ENCODE measurements around the gene ARHGAP29.

The ARHGAP29 gene

DNA sequence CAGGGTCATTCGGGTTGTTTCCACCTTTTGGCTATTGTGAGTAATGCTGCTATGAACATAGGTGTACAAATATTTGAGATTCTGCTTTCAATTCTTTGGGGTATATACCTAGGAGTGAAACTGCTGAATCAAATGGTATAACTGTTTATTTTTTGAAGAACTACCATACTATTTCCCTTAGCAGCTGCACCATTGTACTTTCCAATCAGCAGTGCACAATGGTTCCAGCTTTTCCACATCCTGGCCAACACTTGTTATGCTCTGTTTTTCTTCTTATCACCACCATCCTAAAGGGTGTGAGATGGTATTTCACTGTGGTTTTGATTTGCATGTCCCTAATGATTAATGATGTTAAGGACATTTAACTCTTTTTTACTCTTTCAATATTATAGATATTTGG is 112.8 kb downstream of the ARHGAP29 start:
- Histone ChIP-seq H4K20me1 (ENCODE audit: insufficient read depth, low read length) (no peaks in the 10 kb centered on the region), H3K9me3 (ENCODE audit: insufficient read depth, low read length, severe bottlenecking) (no peaks in the 10 kb centered on the region), H3K27ac (ENCODE audit: low read length) (no peak overlapping the region), H3K4me2 (ENCODE audit: insufficient read depth, low read length) (no peak overlapping the region), H3K9ac (ENCODE audit: low read depth, low read length) (no peak overlapping the region), H2AFZ (ENCODE audit: low read depth, low read length) (no peak overlapping the region), H3K79me2 (ENCODE audit: insufficient read depth, low read length) (no peaks in the 10 kb centered on the region), H3K27me3 (ENCODE audit: insufficient read depth, low read length, poor library complexity) (no peaks in the 10 kb centered on the region), H3K4me3 (ENCODE audit: low read depth in 1 of 2, low read length in 2 of 2) (no peak overlapping the region), H3K4me1 (ENCODE audit: insufficient read depth, low read length) (no peaks in the 10 kb centered on the region), H3K36me3 (ENCODE audit: insufficient read depth, low read length) (no peaks in the 10 kb centered on the region)
- no peak for TF ChIP-seq EZH2 (IDR thresholded peaks at IDR 0.05; ENCODE audit: borderline replicate concordance, low read depth, low read length, severe bottlenecking)
- TF ChIP-seq, protein P1, sequence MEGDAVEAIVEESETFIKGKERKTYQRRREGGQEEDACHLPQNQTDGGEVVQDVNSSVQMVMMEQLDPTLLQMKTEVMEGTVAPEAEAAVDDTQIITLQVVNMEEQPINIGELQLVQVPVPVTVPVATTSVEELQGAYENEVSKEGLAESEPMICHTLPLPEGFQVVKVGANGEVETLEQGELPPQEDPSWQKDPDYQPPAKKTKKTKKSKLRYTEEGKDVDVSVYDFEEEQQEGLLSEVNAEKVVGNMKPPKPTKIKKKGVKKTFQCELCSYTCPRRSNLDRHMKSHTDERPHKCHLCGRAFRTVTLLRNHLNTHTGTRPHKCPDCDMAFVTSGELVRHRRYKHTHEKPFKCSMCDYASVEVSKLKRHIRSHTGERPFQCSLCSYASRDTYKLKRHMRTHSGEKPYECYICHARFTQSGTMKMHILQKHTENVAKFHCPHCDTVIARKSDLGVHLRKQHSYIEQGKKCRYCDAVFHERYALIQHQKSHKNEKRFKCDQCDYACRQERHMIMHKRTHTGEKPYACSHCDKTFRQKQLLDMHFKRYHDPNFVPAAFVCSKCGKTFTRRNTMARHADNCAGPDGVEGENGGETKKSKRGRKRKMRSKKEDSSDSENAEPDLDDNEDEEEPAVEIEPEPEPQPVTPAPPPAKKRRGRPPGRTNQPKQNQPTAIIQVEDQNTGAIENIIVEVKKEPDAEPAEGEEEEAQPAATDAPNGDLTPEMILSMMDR (IDR thresholded peaks at IDR 0.05; ENCODE audit: borderline replicate concordance, extremely low read depth, low read length, poor library complexity, severe bottlenecking) = no peak
- DNase-seq (no peak), ATAC-seq (ENCODE audit: insufficient read depth, low read depth) (no peak)

DNA sequence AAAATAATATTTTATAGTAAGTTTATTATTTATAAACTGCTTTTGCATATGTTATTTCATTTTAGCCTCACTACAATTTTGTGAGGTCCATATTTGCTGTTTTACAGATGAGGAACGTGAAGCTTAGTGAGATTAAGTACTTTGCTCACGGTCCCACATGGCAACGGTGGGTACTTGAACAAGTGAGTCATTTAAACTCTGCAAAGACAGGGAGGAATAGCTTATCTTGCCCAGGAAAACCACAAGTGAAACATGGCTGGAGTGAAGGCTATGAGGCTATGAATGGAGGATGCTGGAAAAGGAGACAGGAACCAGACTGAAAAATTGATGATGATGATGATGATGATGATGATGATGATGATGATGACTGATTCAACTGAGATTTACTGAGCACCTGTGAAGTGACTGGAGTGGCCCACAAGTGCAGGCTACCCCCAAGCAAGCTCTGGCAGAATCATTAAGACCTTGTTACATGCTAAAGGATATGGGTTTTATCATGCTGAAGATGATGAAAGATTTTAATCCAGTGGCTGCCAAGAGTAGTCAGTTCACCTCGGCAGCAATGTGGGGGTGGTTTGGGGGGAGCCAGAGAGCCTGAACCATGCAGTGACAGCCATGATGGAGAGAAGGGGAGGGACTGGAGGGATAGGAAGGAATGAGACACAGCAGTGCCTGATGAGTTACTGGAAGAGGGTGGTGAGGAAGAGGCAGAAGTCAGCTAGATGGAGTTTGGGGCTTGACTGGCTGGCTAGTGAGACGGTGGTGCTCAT is 115.0 kb downstream of the ARHGAP29 start:
- H3K9me3 ChIP-seq (ENCODE audit: insufficient read depth, low read length, severe bottlenecking) = no peaks in the 10 kb centered on the region
- no peak overlapping the region for H2AFZ ChIP-seq (ENCODE audit: low read depth, low read length)
- H3K4me3 ChIP-seq (ENCODE audit: low read depth in 1 of 2, low read length in 2 of 2) = no peak overlapping the region
- no peaks in the 10 kb centered on the region for H3K27me3 ChIP-seq (ENCODE audit: insufficient read depth, low read length, poor library complexity)
- no peak overlapping the region for H3K4me2 ChIP-seq (ENCODE audit: insufficient read depth, low read length)
- H3K79me2 ChIP-seq (ENCODE audit: insufficient read depth, low read length) = no peaks in the 10 kb centered on the region
- H3K27ac ChIP-seq (ENCODE audit: low read length) = no peak overlapping the region
- H4K20me1 ChIP-seq (ENCODE audit: insufficient read depth, low read length) = no peaks in the 10 kb centered on the region
- TF ChIP-seq, protein P1 (IDR thresholded peaks at IDR 0.05; ENCODE audit: borderline replicate concordance, extremely low read depth, low read length, poor library complexity, severe bottlenecking) = no peak
- TF ChIP-seq EZH2 (IDR thresholded peaks at IDR 0.05; ENCODE audit: borderline replicate concordance, low read depth, low read length, severe bottlenecking) = no peak
- H3K4me1 ChIP-seq (ENCODE audit: insufficient read depth, low read length) = no peaks in the 10 kb centered on the region
- ATAC-seq (ENCODE audit: insufficient read depth, low read depth) = no peak
- no peak for DNase-seq
- H3K36me3 ChIP-seq (ENCODE audit: insufficient read depth, low read length) = no peaks in the 10 kb centered on the region
- no peak overlapping the region for H3K9ac ChIP-seq (ENCODE audit: low read depth, low read length)

All from DND-41 (cell line).